Coronary artery (tissue), 2 donors: ENCODE results near the gene TBC1D5.
"Not testable (repeated sequence)": the region's sequence is repeated elsewhere in the genome, so short reads cannot be mapped to it uniquely, and the experiment has no call there.

Source experiments
- DNase-seq: peaks from one replicate; pipeline ENCODE4 v3.0.0-alpha.2; 2017; ENCODE audit warnings: low spot score
- H3K27ac ChIP-seq, 2 donors: fragments of 200-600 bp; sonication (generic); one replicate each; pipeline ENCODE4 v1.5.1; 2016 to 2019
- H3K4me3 ChIP-seq: fragments of 200-600 bp; sonication (generic); 2 replicates; pipeline ENCODE4 v1.5.1; 2016; ENCODE audit warnings: mild to moderate bottlenecking, moderate library complexity
- TF ChIP-seq, protein P1 (sequence below): fragments of 200-600 bp; sonication (generic); IDR thresholded peaks from one replicate; pipeline ENCODE4 v1.5.1; 2019; ENCODE audit warnings: antibody characterized with exemption

TBC1D5 gene

DNA sequence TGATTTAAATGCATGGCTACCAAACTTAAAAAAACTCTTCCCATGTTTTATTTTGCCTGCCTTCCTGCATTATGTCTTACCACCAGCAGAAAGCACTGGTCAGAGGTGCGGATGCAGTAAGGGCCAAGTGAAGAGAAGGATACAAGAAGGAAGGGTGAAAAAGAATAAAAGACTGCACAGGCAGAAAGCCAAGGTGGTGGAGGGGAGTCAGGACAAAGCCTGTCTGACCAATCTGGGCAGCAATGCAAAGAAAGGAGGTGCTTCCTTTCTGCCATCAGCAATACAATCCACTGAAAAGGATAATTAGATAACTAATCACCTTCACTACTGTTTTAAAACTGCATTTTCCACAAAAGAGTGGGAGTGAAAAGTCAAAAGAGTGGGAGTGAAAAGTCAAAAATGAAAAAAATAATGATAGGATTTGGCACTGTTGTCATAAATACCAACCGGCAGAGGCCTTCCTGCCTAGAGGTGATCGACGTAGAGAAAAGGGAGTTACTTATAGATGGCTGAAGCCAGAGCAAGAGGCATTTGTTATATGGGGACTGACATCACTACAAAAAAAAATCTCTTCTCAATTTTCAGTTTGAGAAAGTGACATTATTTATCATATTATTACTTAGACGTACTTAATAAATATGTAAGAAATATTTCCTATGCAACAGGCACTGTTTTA is 385.3 kb downstream of the TBC1D5 start:
- TF ChIP-seq, protein P1, sequence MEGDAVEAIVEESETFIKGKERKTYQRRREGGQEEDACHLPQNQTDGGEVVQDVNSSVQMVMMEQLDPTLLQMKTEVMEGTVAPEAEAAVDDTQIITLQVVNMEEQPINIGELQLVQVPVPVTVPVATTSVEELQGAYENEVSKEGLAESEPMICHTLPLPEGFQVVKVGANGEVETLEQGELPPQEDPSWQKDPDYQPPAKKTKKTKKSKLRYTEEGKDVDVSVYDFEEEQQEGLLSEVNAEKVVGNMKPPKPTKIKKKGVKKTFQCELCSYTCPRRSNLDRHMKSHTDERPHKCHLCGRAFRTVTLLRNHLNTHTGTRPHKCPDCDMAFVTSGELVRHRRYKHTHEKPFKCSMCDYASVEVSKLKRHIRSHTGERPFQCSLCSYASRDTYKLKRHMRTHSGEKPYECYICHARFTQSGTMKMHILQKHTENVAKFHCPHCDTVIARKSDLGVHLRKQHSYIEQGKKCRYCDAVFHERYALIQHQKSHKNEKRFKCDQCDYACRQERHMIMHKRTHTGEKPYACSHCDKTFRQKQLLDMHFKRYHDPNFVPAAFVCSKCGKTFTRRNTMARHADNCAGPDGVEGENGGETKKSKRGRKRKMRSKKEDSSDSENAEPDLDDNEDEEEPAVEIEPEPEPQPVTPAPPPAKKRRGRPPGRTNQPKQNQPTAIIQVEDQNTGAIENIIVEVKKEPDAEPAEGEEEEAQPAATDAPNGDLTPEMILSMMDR = no peak
- Histone ChIP-seq H3K4me3 (no peak overlapping the region), H3K27ac (no peak overlapping the region)
- DNase-seq = no peak

DNA sequence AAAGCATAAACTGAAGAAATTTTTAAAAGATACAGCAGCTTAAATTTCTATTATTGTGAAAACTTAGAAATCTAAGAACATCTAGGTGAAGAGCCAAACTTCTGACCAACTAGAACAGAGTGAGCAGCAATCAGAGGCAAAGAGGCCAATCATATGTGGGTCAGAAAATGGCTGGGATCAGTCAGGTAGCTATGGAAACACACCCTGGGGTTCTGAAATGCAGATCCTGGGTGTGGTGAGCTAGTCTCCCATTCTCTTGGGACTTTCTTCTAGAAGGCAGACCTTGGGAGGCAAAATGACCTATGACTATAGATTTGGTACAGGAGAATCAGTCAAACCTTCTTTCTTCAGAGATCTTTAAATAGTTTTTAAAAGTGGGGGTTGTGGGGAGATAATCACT is 385.8 kb downstream of the TBC1D5 start:
- TF ChIP-seq, protein P1 = no peak
- Histone ChIP-seq H3K4me3 (no peak overlapping the region), H3K27ac (no peak overlapping the region)
- DNase-seq = no peak

DNA sequence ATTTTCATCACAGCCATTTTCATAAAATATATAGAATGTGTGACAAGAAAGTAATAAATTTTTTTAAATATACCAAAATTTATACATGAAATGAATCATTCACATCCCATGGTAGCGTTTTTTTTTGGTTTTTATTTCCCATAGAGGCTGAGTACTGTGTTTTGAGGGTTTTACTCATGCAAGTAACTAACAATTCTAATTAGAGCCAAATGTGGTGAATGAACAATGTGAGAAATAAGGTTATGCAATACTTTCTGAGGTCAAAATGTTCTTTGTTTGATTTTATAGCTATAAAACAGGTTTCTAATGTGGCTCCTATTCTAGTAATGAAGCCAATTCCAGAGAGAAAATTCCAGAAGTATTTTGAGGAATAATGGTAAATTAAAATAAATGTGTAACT is 386.8 kb downstream of the TBC1D5 start:
- Histone ChIP-seq H3K4me3 (no peak overlapping the region), H3K27ac (no peak overlapping the region)
- DNase-seq = no peak
- TF ChIP-seq, protein P1 = no peak

DNA sequence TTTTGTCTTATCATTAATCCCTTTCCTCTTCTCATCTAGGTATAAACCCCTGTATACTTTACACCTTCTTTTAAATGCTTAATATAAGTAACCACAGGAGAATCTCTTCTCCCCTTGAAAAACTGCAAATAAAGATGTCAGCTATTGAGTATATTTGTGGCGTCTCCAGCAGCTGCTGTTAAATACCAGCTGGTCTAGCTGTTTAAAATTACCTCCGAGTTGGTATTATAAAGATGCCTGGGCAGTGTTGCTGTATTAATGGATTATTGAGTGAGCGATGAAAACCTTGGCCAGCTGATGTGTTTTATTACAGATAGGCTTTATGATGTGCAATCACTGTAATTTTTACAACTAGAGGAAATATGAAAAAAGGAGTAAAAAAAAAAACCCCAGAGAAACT is 388.1 kb downstream of the TBC1D5 start:
- H3K27ac ChIP-seq = no peak overlapping the region
- no peak for DNase-seq
- TF ChIP-seq, protein P1 = no peak

DNA sequence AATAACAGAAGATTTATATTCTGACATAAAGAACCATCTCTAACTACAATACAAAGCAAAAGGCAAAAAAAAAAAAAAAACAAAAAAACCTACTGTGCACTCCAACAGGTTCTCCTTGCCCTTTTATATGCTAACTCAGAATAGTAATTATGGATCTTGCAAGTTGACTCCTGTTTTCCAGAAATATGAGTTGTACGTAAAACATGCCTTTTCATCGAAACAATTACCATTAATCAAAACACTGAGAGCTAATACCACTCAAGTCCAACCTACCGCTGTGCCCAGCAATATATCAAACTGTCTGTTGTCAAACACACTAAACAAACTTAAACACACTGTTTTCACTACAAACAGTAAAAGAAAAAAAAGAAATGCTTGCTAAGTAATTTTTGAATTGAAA is 389.8 kb downstream of the TBC1D5 start:
- Histone ChIP-seq H3K27ac (no peak overlapping the region), H3K4me3 (no peak overlapping the region)
- TF ChIP-seq, protein P1 = no peak
- no peak for DNase-seq

More for the DNA sequence above, 388.1 kb downstream of the TBC1D5 start:
- no peak overlapping the region for H3K4me3 ChIP-seq

DNA sequence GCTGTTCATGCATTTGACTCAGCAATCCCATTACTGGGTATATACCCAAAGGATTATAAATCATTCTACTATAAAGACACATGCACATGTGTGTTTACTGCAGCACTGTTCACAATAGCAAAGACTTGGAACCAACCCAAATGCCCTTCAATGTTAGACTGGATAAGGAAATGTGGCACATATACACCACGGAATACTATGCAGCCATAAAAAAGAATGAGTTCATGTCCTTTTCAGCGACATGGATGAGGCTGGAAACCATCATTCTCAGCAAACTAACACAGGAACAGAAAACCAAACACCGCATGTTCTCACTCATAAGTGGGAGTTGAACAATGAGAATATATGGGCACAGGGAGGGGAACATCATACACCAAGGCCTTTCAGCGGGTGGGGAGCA is 391.2 kb downstream of the TBC1D5 start:
- DNase-seq, H3K27ac ChIP-seq, H3K4me3 ChIP-seq: not testable (repeated sequence)

DNA sequence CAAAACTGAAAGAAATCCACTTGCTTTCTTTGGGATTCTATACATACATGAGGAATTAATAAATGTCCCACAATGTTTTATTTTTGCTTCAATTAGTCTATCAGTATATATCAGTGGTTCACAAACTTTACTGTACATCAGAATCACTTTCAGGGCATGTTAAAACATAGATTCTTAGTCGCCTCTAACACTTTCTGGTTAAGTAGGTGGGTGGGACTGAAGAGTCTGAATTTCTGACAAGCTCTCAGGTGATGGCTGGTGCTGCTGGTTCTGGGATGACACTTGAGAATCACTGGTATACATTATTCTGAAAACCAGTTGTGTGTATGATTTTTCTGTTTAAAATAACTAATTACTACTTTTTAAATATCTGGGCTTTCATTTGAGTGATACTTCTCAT is 393.3 kb downstream of the TBC1D5 start:
- Histone ChIP-seq H3K27ac (no peak overlapping the region), H3K4me3 (no peak overlapping the region)
- no peak for DNase-seq
- TF ChIP-seq, protein P1 = no peak
